Measurements from ENCODE around the gene IQSEC1. TPM values are rescaled to one million over a fixed set of nuclear protein-coding genes. Genes with fewer than 3 reads are reported as not detected.

IQSEC1 gene
- total and polyA plus RNA-seq, 2 donors (not counting 1 experiment from before 2014, with no cell fraction given): 96.7 to 222 TPM

DNA sequence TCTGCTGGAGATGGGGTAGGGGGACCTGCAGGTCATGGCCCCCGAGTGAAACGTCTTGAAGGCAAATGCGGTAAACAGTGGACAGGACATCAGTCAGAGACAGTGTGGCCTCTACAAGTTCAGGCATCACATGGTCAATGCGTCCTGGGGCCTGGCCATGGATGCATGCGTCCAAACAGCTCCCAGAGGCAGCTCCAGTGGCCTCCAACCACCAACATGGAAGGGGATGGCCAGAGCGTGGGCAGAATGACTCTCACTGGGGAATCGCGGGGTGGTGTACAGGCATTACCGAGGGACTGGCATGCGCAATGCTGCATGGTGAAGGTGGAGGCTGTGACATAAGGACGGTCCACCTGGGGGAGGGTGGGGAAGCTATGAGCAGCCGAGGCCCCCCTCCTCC, 35.6 kb upstream of the IQSEC1 start:
- ChIA-PET CTCF (interaction anchor here (0.8 to 9.2 kb wide), 3 partner anchors 17 to 343 kb away, joined by 3 to 76 read pairs (median 3); no protein-coding TSS in a partner anchor), POLR2A (interaction anchor here (0.9 to 1.2 kb wide), 2 partner anchors 10 to 14 kb away, joined by 3 read pairs; no protein-coding TSS in a partner anchor)
- Mint-ChIP-seq H3K4me3 (no peak overlapping the region), H3K9me3 (ENCODE audit: insufficient read depth) (no peaks in the 10 kb centered on the region), H3K4me1 (peaks cover 45% of the 10 kb centered on the region), H3K27me3 (no peaks in the 10 kb centered on the region), H3K27ac (peak overlapping the region; percentile 75)
- 97% methylated on average over 6 of the region's 12 CpGs for WGBS (ENCODE audit: insufficient coverage)
- ATAC-seq (ENCODE audit: low read depth) (no peak), DNase-seq (no peak)
- Histone ChIP-seq H3K27me3 (replicated peaks in 1 of 4; ENCODE audit: control extremely low read depth in 1 of 4, control insufficient read depth in 3 of 4, insufficient read depth in 4 of 4, low read length in 3 of 4) (no peaks in the 10 kb centered on the region), H3K79me2 (ENCODE audit: control insufficient read depth, insufficient read depth, low read length) (peaks cover 11% of the 10 kb centered on the region), H3K9ac (ENCODE audit: low read length) (no peak overlapping the region), H3K4me3 (ENCODE audit: control extremely low read depth in 1 of 5, extremely low read depth in 1 of 5, insufficient read depth in 1 of 5, low read depth in 2 of 5, low read length in 4 of 5) (no peak overlapping the region), H3K9me3 (ENCODE audit: control extremely low read depth in 1 of 3, control insufficient read depth in 2 of 3, insufficient read depth in 1 of 3, low read length in 2 of 3) (peaks cover 0 to 16% (median 0%) of the 10 kb centered on the region in 3 donors), H3K36me3 (replicated peaks in 1 of 2; ENCODE audit: control extremely low read depth in 1 of 2, control insufficient read depth in 1 of 2, extremely low read depth in 1 of 2, insufficient read depth in 2 of 2, low read length in 1 of 2) (no peaks in the 10 kb centered on the region), H4K20me1 (ENCODE audit: control insufficient read depth, insufficient read depth, low read length, poor library complexity, severe bottlenecking) (no peaks in the 10 kb centered on the region), H3K4me2 (replicated peaks; ENCODE audit: low read depth, low read length, poor library complexity, severe bottlenecking) (no peak overlapping the region), H3K27ac (ENCODE audit: low read length in 2 of 2) (peak overlapping the region in 1 of 2 donors; percentile 98), H2AFZ (ENCODE audit: insufficient read depth, low read depth, low read length, poor library complexity, severe bottlenecking) (no peak overlapping the region), H3K4me1 (ENCODE audit: control insufficient read depth in 2 of 2, insufficient read depth in 2 of 2, low read length in 2 of 2) (peaks cover 41 to 47% of the 10 kb centered on the region in 2 donors)
- TF ChIP-seq, protein P1, sequence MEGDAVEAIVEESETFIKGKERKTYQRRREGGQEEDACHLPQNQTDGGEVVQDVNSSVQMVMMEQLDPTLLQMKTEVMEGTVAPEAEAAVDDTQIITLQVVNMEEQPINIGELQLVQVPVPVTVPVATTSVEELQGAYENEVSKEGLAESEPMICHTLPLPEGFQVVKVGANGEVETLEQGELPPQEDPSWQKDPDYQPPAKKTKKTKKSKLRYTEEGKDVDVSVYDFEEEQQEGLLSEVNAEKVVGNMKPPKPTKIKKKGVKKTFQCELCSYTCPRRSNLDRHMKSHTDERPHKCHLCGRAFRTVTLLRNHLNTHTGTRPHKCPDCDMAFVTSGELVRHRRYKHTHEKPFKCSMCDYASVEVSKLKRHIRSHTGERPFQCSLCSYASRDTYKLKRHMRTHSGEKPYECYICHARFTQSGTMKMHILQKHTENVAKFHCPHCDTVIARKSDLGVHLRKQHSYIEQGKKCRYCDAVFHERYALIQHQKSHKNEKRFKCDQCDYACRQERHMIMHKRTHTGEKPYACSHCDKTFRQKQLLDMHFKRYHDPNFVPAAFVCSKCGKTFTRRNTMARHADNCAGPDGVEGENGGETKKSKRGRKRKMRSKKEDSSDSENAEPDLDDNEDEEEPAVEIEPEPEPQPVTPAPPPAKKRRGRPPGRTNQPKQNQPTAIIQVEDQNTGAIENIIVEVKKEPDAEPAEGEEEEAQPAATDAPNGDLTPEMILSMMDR (IDR thresholded peaks at IDR 0.05): no peak
- TF ChIP-seq EZH2 (IDR thresholded peaks at IDR 0.05; ENCODE audit: borderline replicate concordance, insufficient read depth, low read depth, low read length, poor library complexity, severe bottlenecking): no peak
- intact Hi-C loops (cut with micrococcal nuclease): no loop called here

DNA sequence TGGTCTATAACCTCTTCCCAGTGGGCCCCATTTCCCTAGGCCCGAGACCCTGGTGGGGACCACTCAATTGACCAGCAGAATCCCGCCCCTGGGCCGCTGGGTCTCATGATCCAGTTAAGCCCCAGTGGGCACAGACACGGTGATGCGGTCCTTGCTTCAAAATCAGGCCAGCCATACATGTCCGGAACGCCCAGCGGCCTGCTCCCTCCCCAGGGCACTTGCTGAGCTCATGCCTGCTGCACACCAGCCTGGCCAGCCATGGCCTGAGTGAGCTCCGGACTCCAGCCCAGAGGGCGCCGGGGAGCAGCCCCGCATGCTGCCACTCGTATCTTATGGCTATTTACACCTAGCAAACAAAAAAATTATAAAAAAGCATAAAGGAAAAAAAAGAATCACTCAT, 34.4 kb upstream of the IQSEC1 start:
- Histone ChIP-seq H3K27me3 (replicated peaks in 1 of 4; ENCODE audit: control extremely low read depth in 1 of 4, control insufficient read depth in 3 of 4, insufficient read depth in 4 of 4, low read length in 3 of 4) (no peaks in the 10 kb centered on the region), H3K4me2 (replicated peaks; ENCODE audit: low read depth, low read length, poor library complexity, severe bottlenecking) (no peak overlapping the region), H3K9me3 (ENCODE audit: control extremely low read depth in 1 of 3, control insufficient read depth in 2 of 3, insufficient read depth in 1 of 3, low read length in 2 of 3) (peaks cover 0 to 16% (median 0%) of the 10 kb centered on the region in 3 donors), H3K79me2 (ENCODE audit: control insufficient read depth, insufficient read depth, low read length) (peaks cover 5% of the 10 kb centered on the region), H3K4me1 (ENCODE audit: control insufficient read depth in 2 of 2, insufficient read depth in 2 of 2, low read length in 2 of 2) (peaks cover 29 to 35% of the 10 kb centered on the region in 2 donors), H3K36me3 (replicated peaks in 1 of 2; ENCODE audit: control extremely low read depth in 1 of 2, control insufficient read depth in 1 of 2, extremely low read depth in 1 of 2, insufficient read depth in 2 of 2, low read length in 1 of 2) (no peaks in the 10 kb centered on the region), H3K27ac (ENCODE audit: low read length in 2 of 2) (no peak overlapping the region), H2AFZ (ENCODE audit: insufficient read depth, low read depth, low read length, poor library complexity, severe bottlenecking) (no peak overlapping the region), H3K4me3 (ENCODE audit: control extremely low read depth in 1 of 5, extremely low read depth in 1 of 5, insufficient read depth in 1 of 5, low read depth in 2 of 5, low read length in 4 of 5) (no peak overlapping the region), H3K9ac (ENCODE audit: low read length) (no peak overlapping the region), H4K20me1 (ENCODE audit: control insufficient read depth, insufficient read depth, low read length, poor library complexity, severe bottlenecking) (no peaks in the 10 kb centered on the region)
- 87% methylated on average over 8 of the region's 13 CpGs for WGBS (ENCODE audit: insufficient coverage)
- intact Hi-C loops (cut with micrococcal nuclease): no loop called here
- ATAC-seq (ENCODE audit: low read depth) (no peak), DNase-seq (no peak)
- Mint-ChIP-seq H3K27me3 (no peaks in the 10 kb centered on the region), H3K4me3 (no peak overlapping the region), H3K4me1 (peaks cover 34% of the 10 kb centered on the region), H3K9me3 (ENCODE audit: insufficient read depth) (no peaks in the 10 kb centered on the region), H3K27ac (peak overlapping the region; percentile 75)
- TF ChIP-seq, protein P1 (IDR thresholded peaks at IDR 0.05): no peak
- no peak for TF ChIP-seq EZH2 (IDR thresholded peaks at IDR 0.05; ENCODE audit: borderline replicate concordance, insufficient read depth, low read depth, low read length, poor library complexity, severe bottlenecking)
- ChIA-PET POLR2A (interaction anchor here (1.2 kb wide), 1 partner anchor 9 kb away, joined by 3 read pairs; no protein-coding TSS in a partner anchor), CTCF (interaction anchor here (9.2 kb wide), 1 partner anchor 16 kb away, joined by 76 read pairs; no protein-coding TSS in a partner anchor)
